Astrocyte of the cerebellum (primary cell): ENCODE results near the gene CLDN6.

Experiments
- DNase-seq: peaks from one replicate; pipeline ENCODE4 v3.0.0-alpha.2; 2011; ENCODE audit warnings: low read depth
- H3K4me3 ChIP-seq: 2 replicates; pipeline ENCODE4 v1.5.1; 2011; ENCODE audit warnings: mild to moderate bottlenecking, low read depth, low read length, moderate library complexity
- CTCF ChIP-seq: IDR thresholded peaks from 2 replicates; pipeline ENCODE4 v1.5.1; 2012; ENCODE audit warnings: low read length, low read depth, moderate library complexity, mild to moderate bottlenecking; ENCODE audit errors: missing control alignments
- in situ Hi-C: cut with HindIII; loops from 2 replicates; pipeline ENCODE4 v1.10.0; 2017; ENCODE audit warnings: low sequenced_read_pairs

The CLDN6 gene

GRCh38 chr16:2999929-3000328 is 18.1 kb downstream of the CLDN6 start:
- in situ Hi-C loops: no loop called here

GRCh38 chr16:2996298-2996697 is 21.7 kb downstream of the CLDN6 start:
- DNase-seq: no peak
- in situ Hi-C loops: no loop called here
- no peak overlapping the region for H3K4me3 ChIP-seq
- no peak for TF ChIP-seq CTCF

More at GRCh38 chr16:2999929-3000328, 18.1 kb downstream of the CLDN6 start:
- no peak for DNase-seq
- TF ChIP-seq CTCF: no peak
- H3K4me3 ChIP-seq: no peak overlapping the region

GRCh38 chr16:2992383-2993081 is 25.5 kb downstream of the CLDN6 start:
- in situ Hi-C loops: no loop called here
- DNase-seq: no peak
- TF ChIP-seq CTCF: no peak
- H3K4me3 ChIP-seq: no peak overlapping the region

GRCh38 chr16:2991566-2992261 is 26.3 kb downstream of the CLDN6 start:
- H3K4me3 ChIP-seq: no peak overlapping the region
- DNase-seq: no peak
- TF ChIP-seq CTCF: no peak
- in situ Hi-C loops: no loop called here

GRCh38 chr16:2990891-2991290 is 27.1 kb downstream of the CLDN6 start:
- DNase-seq: no peak
- H3K4me3 ChIP-seq: no peak overlapping the region
- TF ChIP-seq CTCF: no peak
- in situ Hi-C loops: no loop called here

GRCh38 chr16:2988590-2989099 is 29.3 kb downstream of the CLDN6 start:
- no peak for TF ChIP-seq CTCF
- in situ Hi-C loops: no loop called here
- DNase-seq: no peak
- H3K4me3 ChIP-seq: no peak overlapping the region
